Measurements from ENCODE around the gene TTC27.

The TTC27 gene

GRCh38 chr2:32758232-32758631 is 130.4 kb downstream of the TTC27 start:
- no peak for DNase-seq

GRCh38 chr2:32760628-32761027 is 132.8 kb downstream of the TTC27 start:
- DNase-seq, result no peak

- peak; percentile 69 for DNase-seq
Observed at GRCh38 chr2:32768387-32769174, 140.7 kb downstream of the TTC27 start.

- DNase-seq, result no peak
Observed at GRCh38 chr2:32770360-32770759, 142.5 kb downstream of the TTC27 start.

- DNase-seq, result no peak
Observed at GRCh38 chr2:32772638-32773447, 145.0 kb downstream of the TTC27 start.

GRCh38 chr2:32773448-32773808 is 145.6 kb downstream of the TTC27 start:
- DNase-seq, result no peak

GRCh38 chr2:32775954-32776353 is 148.1 kb downstream of the TTC27 start:
- DNase-seq, result no peak

- no peak for DNase-seq
Observed at GRCh38 chr2:32777714-32778113, 149.9 kb downstream of the TTC27 start.

- no peak for DNase-seq
Observed at GRCh38 chr2:32780961-32781360, 153.1 kb downstream of the TTC27 start.

- no peak for DNase-seq
Observed at GRCh38 chr2:32783469-32783868, 155.6 kb downstream of the TTC27 start.

- DNase-seq, result no peak
Observed at GRCh38 chr2:32783933-32784332, 156.1 kb downstream of the TTC27 start.

GRCh38 chr2:32787207-32787606 is 159.4 kb downstream of the TTC27 start:
- DNase-seq, result no peak

GRCh38 chr2:32788114-32788513 is 160.3 kb downstream of the TTC27 start:
- no peak for DNase-seq

- DNase-seq, result peak; percentile 4
Observed at GRCh38 chr2:32792416-32792815, 164.6 kb downstream of the TTC27 start.

- DNase-seq, result no peak
Observed at GRCh38 chr2:32798829-32799228, 171.0 kb downstream of the TTC27 start.

GRCh38 chr2:32801741-32802140 is 173.9 kb downstream of the TTC27 start:
- DNase-seq, result no peak

- no peak for DNase-seq
Observed at GRCh38 chr2:32802877-32803276, 175.0 kb downstream of the TTC27 start.

GRCh38 chr2:32804205-32804604 is 176.4 kb downstream of the TTC27 start:
- no peak for DNase-seq

GRCh38 chr2:32805104-32806095 is 177.6 kb downstream of the TTC27 start:
- no peak for DNase-seq

GRCh38 chr2:32806857-32807256 is 179.0 kb downstream of the TTC27 start:
- DNase-seq, result no peak

- DNase-seq, result no peak
Observed at GRCh38 chr2:32807662-32808061, 179.8 kb downstream of the TTC27 start.

- no peak for DNase-seq
Observed at GRCh38 chr2:32810909-32811495, 183.2 kb downstream of the TTC27 start.

- DNase-seq, result no peak
Observed at GRCh38 chr2:32811696-32812095, 183.8 kb downstream of the TTC27 start.
